Measurements from ENCODE around the gene CORO6.

CORO6 gene

DNA sequence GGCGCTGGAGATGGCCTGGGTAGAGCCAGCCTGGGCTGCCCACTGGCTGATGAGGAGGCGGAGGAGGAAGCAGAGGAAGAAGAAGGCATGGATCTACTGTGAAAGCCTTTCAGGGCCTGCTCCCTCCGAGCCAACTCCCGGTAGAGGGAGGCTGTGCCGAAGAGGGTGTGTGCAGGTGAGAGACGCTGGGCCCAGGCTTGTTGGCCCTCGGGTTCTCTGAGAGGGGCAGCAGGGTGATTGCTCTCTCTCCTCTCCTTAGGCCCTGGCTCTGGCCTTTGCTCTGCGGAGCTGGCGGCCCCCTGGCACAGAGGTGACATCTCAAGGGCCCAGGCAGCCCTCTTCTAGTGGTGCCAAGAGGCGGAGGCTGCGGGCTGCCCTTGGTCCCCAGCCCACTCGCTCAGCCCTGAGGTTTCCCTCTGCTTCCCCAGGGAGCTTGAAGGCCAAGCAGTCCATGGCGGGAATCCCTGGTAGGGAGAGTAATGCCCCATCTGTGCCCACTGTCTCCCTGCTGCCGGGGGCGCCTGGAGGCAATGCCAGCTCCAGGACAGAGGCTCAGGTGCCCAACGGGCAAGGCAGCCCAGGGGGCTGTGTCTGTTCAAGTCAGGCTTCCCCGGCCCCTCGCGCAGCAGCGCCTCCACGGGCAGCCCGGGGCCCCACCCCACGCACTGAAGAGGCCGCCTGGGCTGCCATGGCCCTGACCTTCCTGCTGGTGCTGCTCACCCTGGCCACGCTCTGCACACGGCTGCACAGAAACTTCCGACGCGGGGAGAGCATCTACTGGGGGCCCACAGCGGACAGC is 50.6 kb downstream of the CORO6 start:
- no peak for DNase-seq (ENCODE audit: extremely low read depth, insufficient read length)
- Histone ChIP-seq H3K27me3 (replicated peaks; ENCODE audit: control insufficient read depth, insufficient read depth, low read length) (no peaks in the 10 kb centered on the region), H3K4me3 (replicated peaks; ENCODE audit: low read depth, low read length) (no peak overlapping the region), H3K36me3 (ENCODE audit: control insufficient read depth, insufficient read depth, low read length) (peaks cover 22% of the 10 kb centered on the region)
- TF ChIP-seq, protein P1, sequence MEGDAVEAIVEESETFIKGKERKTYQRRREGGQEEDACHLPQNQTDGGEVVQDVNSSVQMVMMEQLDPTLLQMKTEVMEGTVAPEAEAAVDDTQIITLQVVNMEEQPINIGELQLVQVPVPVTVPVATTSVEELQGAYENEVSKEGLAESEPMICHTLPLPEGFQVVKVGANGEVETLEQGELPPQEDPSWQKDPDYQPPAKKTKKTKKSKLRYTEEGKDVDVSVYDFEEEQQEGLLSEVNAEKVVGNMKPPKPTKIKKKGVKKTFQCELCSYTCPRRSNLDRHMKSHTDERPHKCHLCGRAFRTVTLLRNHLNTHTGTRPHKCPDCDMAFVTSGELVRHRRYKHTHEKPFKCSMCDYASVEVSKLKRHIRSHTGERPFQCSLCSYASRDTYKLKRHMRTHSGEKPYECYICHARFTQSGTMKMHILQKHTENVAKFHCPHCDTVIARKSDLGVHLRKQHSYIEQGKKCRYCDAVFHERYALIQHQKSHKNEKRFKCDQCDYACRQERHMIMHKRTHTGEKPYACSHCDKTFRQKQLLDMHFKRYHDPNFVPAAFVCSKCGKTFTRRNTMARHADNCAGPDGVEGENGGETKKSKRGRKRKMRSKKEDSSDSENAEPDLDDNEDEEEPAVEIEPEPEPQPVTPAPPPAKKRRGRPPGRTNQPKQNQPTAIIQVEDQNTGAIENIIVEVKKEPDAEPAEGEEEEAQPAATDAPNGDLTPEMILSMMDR (IDR thresholded peaks at IDR 0.05; ENCODE audit: insufficient read depth, low read length, poor library complexity, severe bottlenecking) = no peak

DNA sequence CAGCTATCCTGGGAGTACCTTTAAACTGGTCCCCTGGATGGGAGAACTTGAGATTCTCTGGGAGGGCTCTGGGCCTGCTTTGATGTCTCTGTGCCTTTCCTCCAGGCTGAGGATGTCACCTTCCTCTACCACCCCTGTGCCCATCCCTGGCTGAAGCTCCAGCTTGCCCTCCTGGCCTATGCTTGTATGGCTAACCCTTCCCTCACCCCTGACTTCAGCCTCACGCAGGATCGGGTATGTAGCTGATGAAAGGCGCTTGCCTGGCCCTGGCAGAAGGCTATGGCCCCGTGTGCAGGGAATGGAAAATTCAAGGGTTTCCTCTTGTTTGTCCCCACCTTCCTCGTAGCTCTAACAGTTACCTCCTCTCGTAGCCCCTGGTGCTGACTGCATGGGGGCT is 51.2 kb downstream of the CORO6 start:
- TF ChIP-seq, protein P1 (IDR thresholded peaks at IDR 0.05; ENCODE audit: insufficient read depth, low read length, poor library complexity, severe bottlenecking) = no peak

DNA sequence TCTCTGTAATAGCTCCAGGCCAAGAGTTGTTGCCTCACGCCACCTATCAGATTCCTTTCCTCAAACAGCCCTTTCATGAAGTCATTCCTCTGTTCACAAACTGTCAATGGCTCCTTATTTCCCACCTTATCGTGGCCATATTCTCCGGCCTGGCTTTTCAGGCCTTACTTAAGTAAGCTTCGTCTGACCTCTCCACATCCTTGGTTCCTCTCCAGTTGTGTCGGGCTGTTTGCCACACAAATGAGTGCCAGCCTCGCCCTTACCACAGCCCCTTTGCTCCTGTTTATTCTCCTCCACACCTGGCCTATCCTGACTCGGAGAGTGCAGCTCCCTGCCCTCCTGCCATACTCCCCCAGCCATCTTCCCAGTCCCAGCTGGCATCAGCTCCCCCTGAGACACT is 52.2 kb downstream of the CORO6 start:
- Histone ChIP-seq H3K27me3 (replicated peaks; ENCODE audit: control insufficient read depth, insufficient read depth, low read length) (no peaks in the 10 kb centered on the region), H3K36me3 (ENCODE audit: control insufficient read depth, insufficient read depth, low read length) (peaks cover 18% of the 10 kb centered on the region), H3K4me3 (replicated peaks; ENCODE audit: low read depth, low read length) (no peak overlapping the region)
- TF ChIP-seq, protein P1 (IDR thresholded peaks at IDR 0.05; ENCODE audit: insufficient read depth, low read length, poor library complexity, severe bottlenecking) = no peak
- DNase-seq (ENCODE audit: extremely low read depth, insufficient read length) = no peak

More for the DNA sequence above, 51.2 kb downstream of the CORO6 start:
- Histone ChIP-seq H3K36me3 (ENCODE audit: control insufficient read depth, insufficient read depth, low read length) (peaks cover 22% of the 10 kb centered on the region), H3K27me3 (replicated peaks; ENCODE audit: control insufficient read depth, insufficient read depth, low read length) (no peaks in the 10 kb centered on the region), H3K4me3 (replicated peaks; ENCODE audit: low read depth, low read length) (no peak overlapping the region)
- DNase-seq (ENCODE audit: extremely low read depth, insufficient read length) = no peak

DNA sequence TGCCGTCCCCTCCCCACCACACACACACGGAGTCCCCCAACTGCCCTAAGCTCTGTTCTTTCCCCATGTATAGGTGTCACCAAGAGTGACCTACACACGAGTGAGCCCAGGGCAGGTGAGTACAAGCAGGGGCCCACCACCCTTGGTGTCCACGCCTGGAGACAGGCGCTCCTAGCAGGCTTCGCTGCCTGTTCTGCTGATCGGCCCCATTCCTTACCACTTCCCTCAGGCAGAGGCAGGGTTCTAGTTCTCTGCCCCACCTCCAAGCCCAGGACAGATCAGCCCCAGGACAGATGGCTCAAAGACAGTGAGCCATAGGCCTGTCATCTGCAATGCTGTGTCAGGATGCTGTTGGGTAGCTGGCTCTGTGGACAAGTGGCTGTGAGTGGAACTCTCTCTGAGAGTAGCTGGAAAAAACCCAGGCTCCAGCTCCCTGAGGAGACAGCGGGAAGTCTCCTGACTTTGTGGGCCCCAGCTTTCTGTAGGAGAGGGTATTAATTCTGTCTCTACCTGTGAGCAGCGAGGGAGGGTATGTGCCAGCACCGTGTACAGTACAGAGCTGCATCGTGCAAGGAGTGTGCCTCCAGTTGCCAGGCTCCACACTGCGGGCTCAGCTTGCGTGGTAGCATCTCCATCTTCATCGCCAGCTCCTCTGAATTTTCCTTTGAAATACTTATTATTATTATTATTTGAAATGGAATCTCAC is 53.3 kb downstream of the CORO6 start:
- TF ChIP-seq, protein P1 (IDR thresholded peaks at IDR 0.05; ENCODE audit: insufficient read depth, low read length, poor library complexity, severe bottlenecking) = no peak
- Histone ChIP-seq H3K27me3 (replicated peaks; ENCODE audit: control insufficient read depth, insufficient read depth, low read length) (no peaks in the 10 kb centered on the region), H3K4me3 (replicated peaks; ENCODE audit: low read depth, low read length) (peak overlapping the region; percentile 79), H3K36me3 (ENCODE audit: control insufficient read depth, insufficient read depth, low read length) (peaks cover 7% of the 10 kb centered on the region)
- DNase-seq (ENCODE audit: extremely low read depth, insufficient read length) = no peak

DNA sequence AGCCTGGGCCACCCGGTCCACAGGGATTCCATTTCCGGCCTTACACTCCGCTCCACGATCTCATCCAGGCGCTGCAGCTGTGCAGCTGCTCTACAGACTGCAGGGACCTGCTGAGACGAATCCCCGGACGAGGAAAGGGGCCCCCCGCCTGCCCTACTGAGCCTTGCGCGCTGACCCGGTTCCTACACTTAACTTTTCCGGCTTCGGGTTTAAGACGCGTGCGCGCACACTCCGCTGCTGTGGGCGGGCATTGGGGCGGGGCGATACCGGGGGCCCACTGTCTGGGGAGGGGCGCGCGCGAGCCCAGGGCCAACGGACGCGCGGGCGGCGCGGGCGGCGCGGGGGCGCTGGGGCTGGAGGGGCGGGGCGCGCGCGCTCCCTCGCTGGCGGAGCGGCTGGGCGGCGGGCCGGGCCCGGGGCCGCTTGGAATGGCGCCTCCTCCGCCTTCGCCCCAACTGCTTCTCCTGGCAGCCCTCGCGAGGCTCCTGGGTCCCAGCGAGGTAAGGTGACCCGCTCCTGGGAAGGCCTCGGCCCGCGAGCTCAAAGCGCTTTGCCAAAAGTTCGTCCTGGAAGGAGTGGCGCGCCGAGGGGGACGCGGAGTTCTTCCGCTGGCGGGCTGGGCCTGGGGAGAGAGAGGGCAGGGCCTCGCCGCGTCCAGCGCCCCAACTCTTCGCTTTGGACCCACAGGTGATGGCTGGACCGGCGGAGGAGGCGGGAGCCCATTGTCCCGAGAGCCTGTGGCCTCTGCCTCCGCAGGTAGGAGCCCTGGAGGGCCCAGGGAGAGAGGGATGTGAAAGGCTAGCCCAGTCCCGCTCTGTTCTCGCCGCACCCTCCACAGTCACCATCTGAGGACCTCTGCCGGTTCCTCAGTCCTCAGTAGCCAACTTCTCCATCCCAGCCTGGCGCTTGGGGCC is 54.1 kb downstream of the CORO6 start, which contains the start of gene TP53I13:
TSS of gene TP53I13 (plus strand) at position 371 of the 914 bp plus-strand sequence. CDS start at position 429, 58 bp downstream.
- peaks cover 5% of the 10 kb centered on the region for H3K36me3 ChIP-seq (ENCODE audit: control insufficient read depth, insufficient read depth, low read length)
- H3K27me3 ChIP-seq (replicated peaks; ENCODE audit: control insufficient read depth, insufficient read depth, low read length) = no peaks in the 10 kb centered on the region
- DNase-seq (ENCODE audit: extremely low read depth, insufficient read length) = peak; percentile 90
- TF ChIP-seq, protein P1 (IDR thresholded peaks at IDR 0.05; ENCODE audit: insufficient read depth, low read length, poor library complexity, severe bottlenecking) = no peak
- H3K4me3 ChIP-seq (replicated peaks; ENCODE audit: low read depth, low read length) = peak within 1 kb of the TSS; percentile 79

Data from GM06990 (cell line).